DND-41 (cell line): ENCODE measurements around the gene SPEG.

Source experiments
- ATAC-seq: fragments of 200-7000 bp; cut with Tn5 transposase; 3 replicates; pipeline ENCODE4 v1.9.1; 2021; ENCODE audit warnings: low read depth; ENCODE audit not compliant: insufficient read depth
- DNase-seq: peaks from one replicate; pipeline ENCODE4 v3.0.0-alpha.2; 2020
- H2AFZ ChIP-seq: 2 replicates; pipeline ENCODE4 v1.6.0; 2012; ENCODE audit warnings: low read depth, low read length
- H3K27ac ChIP-seq: 2 replicates; pipeline ENCODE4 v1.5.1; 2012; ENCODE audit warnings: low read length, inconsistent platforms
- H3K27me3 ChIP-seq: fragments of 200-600 bp; sonication (generic); 2 replicates; pipeline ENCODE4 v1.6.0; 2012; ENCODE audit warnings: low read length, mild to moderate bottlenecking, inconsistent platforms; ENCODE audit not compliant: insufficient read depth, poor library complexity
- H3K36me3 ChIP-seq: 2 replicates; pipeline ENCODE4 v1.5.1; 2012; ENCODE audit warnings: low read length, inconsistent platforms; ENCODE audit not compliant: insufficient read depth
- H3K4me1 ChIP-seq: 2 replicates; pipeline ENCODE4 v1.5.1; 2012; ENCODE audit warnings: mild to moderate bottlenecking, low read length; ENCODE audit not compliant: insufficient read depth
- H3K4me2 ChIP-seq: 2 replicates; pipeline ENCODE4 v1.6.0; 2012; ENCODE audit warnings: mild to moderate bottlenecking, moderate library complexity, low read length, inconsistent platforms; ENCODE audit not compliant: insufficient read depth
- H3K4me3 ChIP-seq, 2 experiments: fragments of 200-600 bp in 1 of 2; shearing (Covaris generic) in 1 of 2; 2 replicates each; pipeline ENCODE4 v1.5.1; 2012 to 2016; ENCODE audit warnings: inconsistent platforms in 2 of 2, low read length in 2 of 2, mild to moderate bottlenecking in 2 of 2, low read depth in 1 of 2, moderate library complexity in 1 of 2
- H3K79me2 ChIP-seq: 2 replicates; pipeline ENCODE4 v1.6.0; 2012; ENCODE audit warnings: low read length, inconsistent platforms; ENCODE audit not compliant: insufficient read depth
- H3K9ac ChIP-seq: 2 replicates; pipeline ENCODE4 v1.6.0; 2012; ENCODE audit warnings: low read depth, mild to moderate bottlenecking, inconsistent platforms, low read length, moderate library complexity
- H3K9me3 ChIP-seq: 2 replicates; pipeline ENCODE4 v1.5.1; 2012; ENCODE audit warnings: low read length, moderate library complexity, mild to moderate bottlenecking, inconsistent platforms; ENCODE audit not compliant: insufficient read depth, severe bottlenecking
- H4K20me1 ChIP-seq: 2 replicates; pipeline ENCODE4 v1.6.0; 2012; ENCODE audit warnings: low read length; ENCODE audit not compliant: insufficient read depth
- CTCF ChIP-seq: IDR thresholded peaks from 2 replicates; pipeline ENCODE4 v1.5.1; 2012; ENCODE audit warnings: borderline replicate concordance, low read length, moderate library complexity, mild to moderate bottlenecking; ENCODE audit not compliant: poor library complexity, severe bottlenecking; ENCODE audit errors: extremely low read depth
- EZH2 ChIP-seq: IDR thresholded peaks from 3 replicates; pipeline ENCODE4 v1.6.1; 2012; ENCODE audit warnings: borderline replicate concordance, low read depth, mild to moderate bottlenecking, moderate library complexity, low read length, inconsistent platforms; ENCODE audit not compliant: severe bottlenecking

Gene SPEG

DNA sequence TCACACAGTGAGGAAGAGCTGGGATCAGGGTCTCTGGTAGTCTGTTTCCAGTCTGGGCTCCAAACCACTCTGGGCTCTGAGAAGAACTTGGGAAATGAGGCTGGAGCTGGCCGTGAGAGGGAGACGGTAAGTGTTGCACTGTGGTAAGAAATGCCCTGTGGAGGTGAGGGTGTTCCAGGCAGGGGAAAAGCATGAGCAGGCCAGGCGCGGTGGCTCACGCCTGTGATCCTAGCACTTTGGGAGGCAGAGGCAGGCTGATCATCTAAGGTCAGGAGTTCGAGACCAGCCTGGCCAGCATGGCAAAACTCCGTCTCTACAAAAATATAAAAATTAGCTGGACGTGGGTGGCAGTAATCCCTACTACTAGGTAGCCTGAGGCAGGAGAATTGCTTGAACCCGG is 30.8 kb upstream of the SPEG start:
- ATAC-seq (no peak), DNase-seq (no peak)
- Histone ChIP-seq H3K4me1 (no peaks in the 10 kb centered on the region), H3K4me3 (no peak overlapping the region), H3K4me2 (no peak overlapping the region), H2AFZ (no peak overlapping the region), H3K9ac (no peak overlapping the region), H4K20me1 (no peaks in the 10 kb centered on the region), H3K79me2 (no peaks in the 10 kb centered on the region), H3K27me3 (peaks cover 5% of the 10 kb centered on the region), H3K36me3 (no peaks in the 10 kb centered on the region), H3K27ac (no peak overlapping the region), H3K9me3 (no peaks in the 10 kb centered on the region)
- TF ChIP-seq CTCF: no peak
- no peak for TF ChIP-seq EZH2

GRCh38 chr2:219404291-219404910 is 30.2 kb upstream of the SPEG start:
- DNase-seq (no peak), ATAC-seq (no peak)
- H3K9ac ChIP-seq: no peak overlapping the region
- no peak overlapping the region for H3K27ac ChIP-seq
- H4K20me1 ChIP-seq: no peaks in the 10 kb centered on the region
- no peak overlapping the region for H2AFZ ChIP-seq
- TF ChIP-seq EZH2: no peak
- no peak for TF ChIP-seq CTCF
- H3K9me3 ChIP-seq: no peaks in the 10 kb centered on the region
- H3K4me1 ChIP-seq: no peaks in the 10 kb centered on the region
- no peaks in the 10 kb centered on the region for H3K79me2 ChIP-seq
- H3K36me3 ChIP-seq: no peaks in the 10 kb centered on the region
- H3K4me3 ChIP-seq: no peak overlapping the region
- no peak overlapping the region for H3K4me2 ChIP-seq
- H3K27me3 ChIP-seq: peaks cover 5% of the 10 kb centered on the region

GRCh38 chr2:219404954-219405353 is 29.7 kb upstream of the SPEG start:
- H3K9ac ChIP-seq: no peak overlapping the region
- H3K36me3 ChIP-seq: no peaks in the 10 kb centered on the region
- no peak overlapping the region for H3K4me2 ChIP-seq
- TF ChIP-seq CTCF (no peak), EZH2 (no peak)
- no peak overlapping the region for H3K4me3 ChIP-seq
- H3K9me3 ChIP-seq: no peaks in the 10 kb centered on the region
- H2AFZ ChIP-seq: no peak overlapping the region
- H3K27me3 ChIP-seq: peaks cover 5% of the 10 kb centered on the region
- DNase-seq (no peak), ATAC-seq (no peak)
- H3K27ac ChIP-seq: no peak overlapping the region
- no peaks in the 10 kb centered on the region for H4K20me1 ChIP-seq
- no peaks in the 10 kb centered on the region for H3K4me1 ChIP-seq
- H3K79me2 ChIP-seq: no peaks in the 10 kb centered on the region
